SU-DHL-6 (cell line): ENCODE data around the gene ARCN1.

Source experiments
- CTCF ChIP-seq: fragments of 200-600 bp; sonication (generic); IDR thresholded peaks from one replicate; pipeline ENCODE4 v1.5.1; 2017; ENCODE audit warnings: antibody characterized with exemption, mild to moderate bottlenecking, low read length, moderate library complexity; ENCODE audit not compliant: insufficient read depth, poor library complexity, severe bottlenecking
- EZH2phosphoT487 ChIP-seq: fragments of 200-600 bp; sonication (generic), shearing (Covaris generic); conservative IDR thresholded peaks from 2 replicates; pipeline ENCODE4 v1.6.1; 2018; ENCODE audit warnings: mild to moderate bottlenecking, antibody characterized with exemption, low read length, moderate library complexity, mixed read lengths

DNA sequence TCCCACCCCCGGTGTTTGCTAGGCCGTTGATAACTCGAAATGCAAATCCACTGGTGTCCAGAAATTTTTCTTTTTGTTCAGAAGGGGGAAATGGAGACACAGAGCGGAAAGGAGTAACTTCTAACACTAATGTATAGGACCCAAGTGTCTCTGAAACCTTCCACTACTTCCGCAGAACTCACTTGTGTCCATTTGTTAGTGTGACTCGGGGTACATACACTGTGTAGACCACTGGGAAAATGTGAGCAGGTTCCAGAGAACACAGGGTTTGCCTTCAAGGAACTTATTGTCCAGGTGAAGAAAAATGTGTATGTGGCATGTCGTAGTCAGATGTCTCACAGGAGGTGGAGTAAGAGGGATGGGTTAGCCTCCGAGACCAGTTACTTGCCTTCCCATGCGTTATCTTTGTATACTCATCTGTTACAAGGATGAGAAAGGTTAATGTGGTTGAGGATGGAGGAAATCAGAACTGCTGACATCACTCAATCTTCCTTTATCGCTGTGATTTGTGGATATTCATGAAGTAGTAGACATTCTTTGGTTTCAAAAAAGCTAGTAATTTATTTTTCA, 857 bp downstream of the ARCN1 start:
- TF ChIP-seq CTCF = no peak
- no peak for TF ChIP-seq EZH2phosphoT487
